Measurements from ENCODE around the gene MAST2. TPM values are rescaled to one million over a fixed set of nuclear protein-coding genes. Genes with fewer than 3 reads are reported as not detected.

MAST2 gene
- total RNA-seq, 5 donors from 2014 or later (not counting 1 experiment from before 2014, with no cell fraction given): 7.4 to 9.7 (median 7.6) TPM

GRCh38 chr1:45971922-45972531 lies 168.6 kb downstream of the MAST2 start:
- Mint-ChIP-seq H3K4me1 (no peaks in the 10 kb centered on the region), H3K36me3 (peaks cover 9% of the 10 kb centered on the region), H3K27ac (no peak overlapping the region), H3K27me3 (no peaks in the 10 kb centered on the region), H3K4me3 (no peak overlapping the region), H3K9me3 (no peaks in the 10 kb centered on the region)
- POLR2A ChIA-PET: no interaction called here
- CTCF ChIA-PET: no interaction called here
- ATAC-seq (replicated peaks in 1 of 4) (no peak), DNase-seq (no peak)
- no peaks in the 10 kb centered on the region for H3K36me3 ChIP-seq (ENCODE audit: control insufficient read depth in 2 of 2, extremely low read depth in 1 of 2, insufficient read depth in 1 of 2, low read length in 1 of 2)
- H3K4me3 ChIP-seq (ENCODE audit: control insufficient read depth in 1 of 2, extremely low read depth in 1 of 2, low read length in 1 of 2): no peak overlapping the region
- H3K27ac ChIP-seq (ENCODE audit: low read length): no peak overlapping the region
- no peaks in the 10 kb centered on the region for H3K4me1 ChIP-seq (ENCODE audit: control insufficient read depth in 1 of 2, extremely low read depth in 1 of 2, insufficient read depth in 2 of 2, low read length in 2 of 2)
- WGBS (ENCODE audit: insufficient coverage): 98% methylated on average over 3 of the region's 5 CpGs
- no peaks in the 10 kb centered on the region for H3K9me3 ChIP-seq
- H3K27me3 ChIP-seq (replicated peaks in 1 of 2; ENCODE audit: control insufficient read depth in 2 of 2, extremely low read depth in 1 of 2, insufficient read depth in 2 of 2, low read length in 1 of 2): no peaks in the 10 kb centered on the region

- POLR2A ChIA-PET: no interaction called here
- CTCF ChIA-PET: no interaction called here
- Histone ChIP-seq H3K4me1 (ENCODE audit: control insufficient read depth in 1 of 2, extremely low read depth in 1 of 2, insufficient read depth in 2 of 2, low read length in 2 of 2) (no peaks in the 10 kb centered on the region), H3K4me3 (ENCODE audit: control insufficient read depth in 1 of 2, extremely low read depth in 1 of 2, low read length in 1 of 2) (no peak overlapping the region), H3K36me3 (ENCODE audit: control insufficient read depth in 2 of 2, extremely low read depth in 1 of 2, insufficient read depth in 1 of 2, low read length in 1 of 2) (no peaks in the 10 kb centered on the region), H3K27ac (ENCODE audit: low read length) (no peak overlapping the region), H3K27me3 (replicated peaks in 1 of 2; ENCODE audit: control insufficient read depth in 2 of 2, extremely low read depth in 1 of 2, insufficient read depth in 2 of 2, low read length in 1 of 2) (no peaks in the 10 kb centered on the region), H3K9me3 (no peaks in the 10 kb centered on the region)
- H3K9me3 Mint-ChIP-seq: no peaks in the 10 kb centered on the region
- no peak overlapping the region for H3K27ac Mint-ChIP-seq
- peaks cover 9% of the 10 kb centered on the region for H3K36me3 Mint-ChIP-seq
- WGBS (ENCODE audit: insufficient coverage): 100% methylated on average over 1 of the region's 2 CpGs
- no peak overlapping the region for H3K4me3 Mint-ChIP-seq
- H3K4me1 Mint-ChIP-seq: no peaks in the 10 kb centered on the region
- no peaks in the 10 kb centered on the region for H3K27me3 Mint-ChIP-seq
- ATAC-seq (replicated peaks in 1 of 4): no peak
- no peak for DNase-seq
These were observed 169.2 kb downstream of the MAST2 start for GRCh38 chr1:45972621-45973020.

GRCh38 chr1:45973121-45973520 lies 169.7 kb downstream of the MAST2 start:
- no peak for DNase-seq
- WGBS (ENCODE audit: insufficient coverage): no CpG with 5 or more reads among the region's 3 CpGs
- Mint-ChIP-seq H3K4me1 (no peaks in the 10 kb centered on the region), H3K9me3 (no peaks in the 10 kb centered on the region), H3K27me3 (no peaks in the 10 kb centered on the region), H3K27ac (no peak overlapping the region), H3K36me3 (peaks cover 9% of the 10 kb centered on the region), H3K4me3 (no peak overlapping the region)
- H3K27ac ChIP-seq (ENCODE audit: low read length): no peak overlapping the region
- no peaks in the 10 kb centered on the region for H3K9me3 ChIP-seq
- no peaks in the 10 kb centered on the region for H3K27me3 ChIP-seq (replicated peaks in 1 of 2; ENCODE audit: control insufficient read depth in 2 of 2, extremely low read depth in 1 of 2, insufficient read depth in 2 of 2, low read length in 1 of 2)
- H3K4me3 ChIP-seq (ENCODE audit: control insufficient read depth in 1 of 2, extremely low read depth in 1 of 2, low read length in 1 of 2): no peak overlapping the region
- POLR2A ChIA-PET: no interaction called here
- CTCF ChIA-PET: no interaction called here
- no peaks in the 10 kb centered on the region for H3K4me1 ChIP-seq (ENCODE audit: control insufficient read depth in 1 of 2, extremely low read depth in 1 of 2, insufficient read depth in 2 of 2, low read length in 2 of 2)
- H3K36me3 ChIP-seq (ENCODE audit: control insufficient read depth in 2 of 2, extremely low read depth in 1 of 2, insufficient read depth in 1 of 2, low read length in 1 of 2): no peaks in the 10 kb centered on the region
- ATAC-seq (replicated peaks in 1 of 4): no peak

GRCh38 chr1:45974541-45975269 lies 171.3 kb downstream of the MAST2 start:
- Mint-ChIP-seq H3K27me3 (no peaks in the 10 kb centered on the region), H3K4me3 (no peak overlapping the region), H3K4me1 (no peaks in the 10 kb centered on the region), H3K36me3 (peaks cover 9% of the 10 kb centered on the region), H3K27ac (no peak overlapping the region), H3K9me3 (no peaks in the 10 kb centered on the region)
- ChIA-PET CTCF (interaction anchor here in 1 of 2 donors (0.5 to 0.7 kb wide), 2 partner anchors 35 to 38 kb away, joined by 3 read pairs; no protein-coding TSS in a partner anchor), POLR2A (no interaction called here)
- no CpG with 5 or more reads among the region's 1 CpG for WGBS (ENCODE audit: insufficient coverage)
- Histone ChIP-seq H3K36me3 (ENCODE audit: control insufficient read depth in 2 of 2, extremely low read depth in 1 of 2, insufficient read depth in 1 of 2, low read length in 1 of 2) (no peaks in the 10 kb centered on the region), H3K4me3 (ENCODE audit: control insufficient read depth in 1 of 2, extremely low read depth in 1 of 2, low read length in 1 of 2) (no peak overlapping the region), H3K27me3 (replicated peaks in 1 of 2; ENCODE audit: control insufficient read depth in 2 of 2, extremely low read depth in 1 of 2, insufficient read depth in 2 of 2, low read length in 1 of 2) (no peaks in the 10 kb centered on the region), H3K9me3 (no peaks in the 10 kb centered on the region), H3K4me1 (ENCODE audit: control insufficient read depth in 1 of 2, extremely low read depth in 1 of 2, insufficient read depth in 2 of 2, low read length in 2 of 2) (no peaks in the 10 kb centered on the region), H3K27ac (ENCODE audit: low read length) (no peak overlapping the region)
- DNase-seq (no peak), ATAC-seq (replicated peaks in 1 of 4) (no peak)

DNA sequence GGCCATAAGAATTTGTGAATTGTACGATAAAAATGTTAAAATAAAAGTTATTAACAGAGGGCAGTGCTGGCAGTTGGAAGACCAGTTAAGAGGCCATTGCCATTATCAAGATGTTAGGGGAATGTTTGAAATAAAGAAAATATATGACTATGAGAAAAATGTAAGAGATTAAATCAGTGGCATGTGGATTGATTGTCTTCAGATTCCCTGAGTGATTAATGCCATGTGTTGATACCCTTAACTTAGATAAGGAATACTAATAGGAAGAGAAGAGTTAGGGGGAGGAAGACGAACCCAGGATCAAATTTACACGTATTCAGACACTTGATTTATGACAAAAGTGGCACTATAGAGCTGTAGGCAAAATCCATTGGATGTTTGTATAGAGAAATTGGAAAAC lies 173.2 kb downstream of the MAST2 start:
- H3K4me3 ChIP-seq (ENCODE audit: control insufficient read depth in 1 of 2, extremely low read depth in 1 of 2, low read length in 1 of 2): no peak overlapping the region
- POLR2A ChIA-PET: no interaction called here
- no peak for DNase-seq
- Mint-ChIP-seq H3K4me1 (no peaks in the 10 kb centered on the region), H3K27me3 (no peaks in the 10 kb centered on the region), H3K9me3 (peaks cover 0 to 4% (median 2%) of the 10 kb centered on the region in 3 donors), H3K27ac (no peak overlapping the region), H3K4me3 (no peak overlapping the region), H3K36me3 (peaks cover 7% of the 10 kb centered on the region)
- no peak overlapping the region for H3K27ac ChIP-seq (ENCODE audit: low read length)
- 100% methylated on average over 2 of the region's 3 CpGs for WGBS (ENCODE audit: insufficient coverage)
- no peaks in the 10 kb centered on the region for H3K4me1 ChIP-seq (ENCODE audit: control insufficient read depth in 1 of 2, extremely low read depth in 1 of 2, insufficient read depth in 2 of 2, low read length in 2 of 2)
- no peak for ATAC-seq (replicated peaks in 1 of 4)
- no peaks in the 10 kb centered on the region for H3K9me3 ChIP-seq
- CTCF ChIA-PET: no interaction called here
- H3K27me3 ChIP-seq (replicated peaks in 1 of 2; ENCODE audit: control insufficient read depth in 2 of 2, extremely low read depth in 1 of 2, insufficient read depth in 2 of 2, low read length in 1 of 2): no peaks in the 10 kb centered on the region
- H3K36me3 ChIP-seq (ENCODE audit: control insufficient read depth in 2 of 2, extremely low read depth in 1 of 2, insufficient read depth in 1 of 2, low read length in 1 of 2): no peaks in the 10 kb centered on the region

DNA sequence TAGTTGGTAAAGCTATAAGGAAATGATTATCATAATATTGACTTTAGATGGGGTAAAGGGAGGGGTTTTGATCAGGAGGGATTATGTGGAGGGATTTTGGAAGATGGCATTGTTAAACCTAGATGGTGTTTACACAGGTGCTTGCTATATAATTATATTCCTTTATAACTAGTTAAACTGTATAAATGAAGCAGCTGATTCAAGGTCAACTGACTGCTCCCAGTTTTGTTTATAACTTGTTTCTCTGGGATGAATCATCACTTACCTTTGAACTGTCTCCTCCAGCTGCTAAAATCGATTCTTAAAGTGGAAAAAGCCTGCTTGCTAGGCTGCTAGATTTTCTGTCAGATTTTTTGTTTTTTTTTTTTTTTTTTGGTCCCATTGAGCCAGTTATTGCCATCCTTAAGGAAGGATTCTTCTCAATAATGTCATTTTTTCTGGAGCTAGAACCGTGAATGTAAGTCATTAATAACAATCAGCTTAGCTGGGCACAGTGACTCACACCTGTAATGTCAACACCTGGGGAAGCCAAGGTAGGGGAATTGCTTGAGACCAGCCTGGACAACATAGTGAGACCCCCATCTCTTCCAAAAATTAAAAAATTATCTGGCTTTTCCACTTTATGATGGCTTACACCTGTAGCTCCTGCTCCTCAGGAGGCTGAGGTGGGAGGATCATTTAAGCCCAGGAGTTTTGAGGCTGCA lies 175.8 kb downstream of the MAST2 start:
- no peak for ATAC-seq (replicated peaks in 1 of 4)
- H3K27me3 Mint-ChIP-seq: no peaks in the 10 kb centered on the region
- WGBS (ENCODE audit: insufficient coverage): no CpG with 5 or more reads among the region's 2 CpGs
- H3K36me3 Mint-ChIP-seq: peaks cover 3% of the 10 kb centered on the region
- H3K4me1 ChIP-seq (ENCODE audit: control insufficient read depth in 1 of 2, extremely low read depth in 1 of 2, insufficient read depth in 2 of 2, low read length in 2 of 2): no peaks in the 10 kb centered on the region
- CTCF ChIA-PET: interaction anchor here in 1 of 2 donors (0.7 kb wide), 1 partner anchor 1601 kb away, joined by 5 read pairs; no protein-coding TSS in a partner anchor
- no peaks in the 10 kb centered on the region for H3K4me1 Mint-ChIP-seq
- no peaks in the 10 kb centered on the region for H3K27me3 ChIP-seq (replicated peaks in 1 of 2; ENCODE audit: control insufficient read depth in 2 of 2, extremely low read depth in 1 of 2, insufficient read depth in 2 of 2, low read length in 1 of 2)
- H3K9me3 Mint-ChIP-seq: peaks cover 0 to 4% (median 2%) of the 10 kb centered on the region in 3 donors
- POLR2A ChIA-PET: interaction anchor here in 1 of 2 donors (0.5 kb wide), 1 partner anchor 8 kb away, joined by 7 read pairs; no protein-coding TSS in a partner anchor
- H3K4me3 Mint-ChIP-seq: no peak overlapping the region
- H3K27ac ChIP-seq (ENCODE audit: low read length): no peak overlapping the region
- no peaks in the 10 kb centered on the region for H3K9me3 ChIP-seq
- no peaks in the 10 kb centered on the region for H3K36me3 ChIP-seq (ENCODE audit: control insufficient read depth in 2 of 2, extremely low read depth in 1 of 2, insufficient read depth in 1 of 2, low read length in 1 of 2)
- H3K27ac Mint-ChIP-seq: no peak overlapping the region
- no peak for DNase-seq
- no peak overlapping the region for H3K4me3 ChIP-seq (ENCODE audit: control insufficient read depth in 1 of 2, extremely low read depth in 1 of 2, low read length in 1 of 2)

Measured in T-cell (primary cell).